Measurements from ENCODE around the gene ARF6.

DNA sequence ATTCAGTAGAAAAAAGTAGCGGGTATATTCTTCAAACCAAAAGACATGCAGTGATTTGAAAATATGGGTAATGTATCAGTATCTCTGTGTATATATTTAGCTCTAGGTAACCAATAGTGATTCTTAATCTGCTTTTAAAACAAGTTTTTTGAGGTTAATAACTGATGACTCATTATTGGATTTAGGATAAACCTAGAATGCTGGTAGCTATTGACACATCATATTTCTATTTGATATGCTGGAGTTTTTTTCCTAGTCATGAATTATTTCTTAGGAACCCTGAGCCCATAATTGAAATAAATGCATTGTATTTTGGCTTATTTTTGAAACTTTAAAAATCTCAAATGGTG, 15.5 kb downstream of the ARF6 start:
- TF ChIP-seq, protein P1, sequence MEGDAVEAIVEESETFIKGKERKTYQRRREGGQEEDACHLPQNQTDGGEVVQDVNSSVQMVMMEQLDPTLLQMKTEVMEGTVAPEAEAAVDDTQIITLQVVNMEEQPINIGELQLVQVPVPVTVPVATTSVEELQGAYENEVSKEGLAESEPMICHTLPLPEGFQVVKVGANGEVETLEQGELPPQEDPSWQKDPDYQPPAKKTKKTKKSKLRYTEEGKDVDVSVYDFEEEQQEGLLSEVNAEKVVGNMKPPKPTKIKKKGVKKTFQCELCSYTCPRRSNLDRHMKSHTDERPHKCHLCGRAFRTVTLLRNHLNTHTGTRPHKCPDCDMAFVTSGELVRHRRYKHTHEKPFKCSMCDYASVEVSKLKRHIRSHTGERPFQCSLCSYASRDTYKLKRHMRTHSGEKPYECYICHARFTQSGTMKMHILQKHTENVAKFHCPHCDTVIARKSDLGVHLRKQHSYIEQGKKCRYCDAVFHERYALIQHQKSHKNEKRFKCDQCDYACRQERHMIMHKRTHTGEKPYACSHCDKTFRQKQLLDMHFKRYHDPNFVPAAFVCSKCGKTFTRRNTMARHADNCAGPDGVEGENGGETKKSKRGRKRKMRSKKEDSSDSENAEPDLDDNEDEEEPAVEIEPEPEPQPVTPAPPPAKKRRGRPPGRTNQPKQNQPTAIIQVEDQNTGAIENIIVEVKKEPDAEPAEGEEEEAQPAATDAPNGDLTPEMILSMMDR (tag by site-specific recombination; IDR thresholded peaks at IDR 0.05), result no peak
- no peak for TF ChIP-seq KLF9 (tag by site-specific recombination; IDR thresholded peaks at IDR 0.05; ENCODE audit: low read depth)
- no peak for TF ChIP-seq ZFP3 (tag by site-specific recombination; IDR thresholded peaks at IDR 0.05; ENCODE audit: low read depth)
- no peak for TF ChIP-seq ZNF670 (tag by site-specific recombination; IDR thresholded peaks at IDR 0.05; ENCODE audit: low read depth)
- TF ChIP-seq MYNN (tag by site-specific recombination; IDR thresholded peaks at IDR 0.05; ENCODE audit: borderline replicate concordance), result no peak
- TF ChIP-seq, protein P2, sequence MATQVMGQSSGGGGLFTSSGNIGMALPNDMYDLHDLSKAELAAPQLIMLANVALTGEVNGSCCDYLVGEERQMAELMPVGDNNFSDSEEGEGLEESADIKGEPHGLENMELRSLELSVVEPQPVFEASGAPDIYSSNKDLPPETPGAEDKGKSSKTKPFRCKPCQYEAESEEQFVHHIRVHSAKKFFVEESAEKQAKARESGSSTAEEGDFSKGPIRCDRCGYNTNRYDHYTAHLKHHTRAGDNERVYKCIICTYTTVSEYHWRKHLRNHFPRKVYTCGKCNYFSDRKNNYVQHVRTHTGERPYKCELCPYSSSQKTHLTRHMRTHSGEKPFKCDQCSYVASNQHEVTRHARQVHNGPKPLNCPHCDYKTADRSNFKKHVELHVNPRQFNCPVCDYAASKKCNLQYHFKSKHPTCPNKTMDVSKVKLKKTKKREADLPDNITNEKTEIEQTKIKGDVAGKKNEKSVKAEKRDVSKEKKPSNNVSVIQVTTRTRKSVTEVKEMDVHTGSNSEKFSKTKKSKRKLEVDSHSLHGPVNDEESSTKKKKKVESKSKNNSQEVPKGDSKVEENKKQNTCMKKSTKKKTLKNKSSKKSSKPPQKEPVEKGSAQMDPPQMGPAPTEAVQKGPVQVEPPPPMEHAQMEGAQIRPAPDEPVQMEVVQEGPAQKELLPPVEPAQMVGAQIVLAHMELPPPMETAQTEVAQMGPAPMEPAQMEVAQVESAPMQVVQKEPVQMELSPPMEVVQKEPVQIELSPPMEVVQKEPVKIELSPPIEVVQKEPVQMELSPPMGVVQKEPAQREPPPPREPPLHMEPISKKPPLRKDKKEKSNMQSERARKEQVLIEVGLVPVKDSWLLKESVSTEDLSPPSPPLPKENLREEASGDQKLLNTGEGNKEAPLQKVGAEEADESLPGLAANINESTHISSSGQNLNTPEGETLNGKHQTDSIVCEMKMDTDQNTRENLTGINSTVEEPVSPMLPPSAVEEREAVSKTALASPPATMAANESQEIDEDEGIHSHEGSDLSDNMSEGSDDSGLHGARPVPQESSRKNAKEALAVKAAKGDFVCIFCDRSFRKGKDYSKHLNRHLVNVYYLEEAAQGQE (tag by site-specific recombination; IDR thresholded peaks at IDR 0.05), result no peak
